Liver (tissue), 9 donors: ENCODE data around the gene UGT1A8. TPM values are rescaled to one million over a fixed set of nuclear protein-coding genes. Genes with fewer than 3 reads are reported as not detected.

Source experiments
- DNase-seq: peaks from one replicate; pipeline ENCODE4 v3.0.0-alpha.2; 2017; ENCODE audit warnings: low spot score
- H3K27ac ChIP-seq, 2 donors: one replicate each; pipeline ENCODE4 v1.7.0; 2013; ENCODE audit warnings: inconsistent platforms in 2 of 2, low read length in 2 of 2, control low read depth in 1 of 2, low read depth in 1 of 2, mild to moderate bottlenecking in 1 of 2
- H3K27me3 ChIP-seq, 4 donors: one replicate each; pipeline versions ENCODE4 v1.6.1 to v1.7.0; 2013; ENCODE audit warnings: low read length in 3 of 4, inconsistent platforms in 1 of 4, mild to moderate bottlenecking in 1 of 4, moderate library complexity in 1 of 4; ENCODE audit not compliant: control insufficient read depth in 4 of 4, insufficient read depth in 4 of 4
- H3K36me3 ChIP-seq, 4 donors: one replicate each; pipeline versions ENCODE4 v1.6.1 to v1.7.0; 2013; ENCODE audit warnings: low read length in 3 of 4, mild to moderate bottlenecking in 3 of 4, low read depth in 1 of 4, moderate library complexity in 1 of 4; ENCODE audit not compliant: control insufficient read depth in 4 of 4, insufficient read depth in 3 of 4
- H3K4me1 ChIP-seq, 4 donors: one replicate each; pipeline versions ENCODE4 v1.6.1 to v1.7.0; 2013; ENCODE audit warnings: low read length in 3 of 4, mild to moderate bottlenecking in 3 of 4, moderate library complexity in 1 of 4; ENCODE audit not compliant: control insufficient read depth in 4 of 4, insufficient read depth in 4 of 4
- H3K4me3 ChIP-seq, 3 donors: one replicate each; pipeline versions ENCODE4 v1.6.1 to v1.7.0; 2013; ENCODE audit warnings: low read length in 3 of 3, control low read depth in 1 of 3, low read depth in 1 of 3, mild to moderate bottlenecking in 1 of 3
- H3K9ac ChIP-seq, 2 donors: one replicate each; pipeline ENCODE4 v1.7.0; 2013; ENCODE audit warnings: low read length in 2 of 2, mild to moderate bottlenecking in 2 of 2, moderate library complexity in 2 of 2, control low read depth in 1 of 2, low read depth in 1 of 2
- H3K9me3 ChIP-seq, 4 donors: one replicate each; pipeline versions ENCODE4 v1.6.1 to v1.7.0; 2013; ENCODE audit warnings: low read length in 3 of 4; ENCODE audit not compliant: control insufficient read depth in 4 of 4
- ATF3 ChIP-seq: IDR thresholded peaks from 2 replicates; pipeline ENCODE4 v1.6.1; 2016; ENCODE audit warnings: antibody characterized with exemption
- CTCF ChIP-seq: fragments of 150-350 bp; IDR thresholded peaks from 2 replicates; pipeline ENCODE4 v1.5.1; 2017; ENCODE audit warnings: improper control_type of control experiment, low read depth, low read length; ENCODE audit not compliant: missing input control
- EGR1 ChIP-seq, 2 donors: IDR thresholded peaks; 2 replicates each; pipeline ENCODE4 v1.6.1; 2016 to 2018; ENCODE audit warnings: antibody characterized with exemption in 2 of 2, low read depth in 2 of 2
- FOXA1 ChIP-seq: IDR thresholded peaks from 2 replicates; pipeline ENCODE4 v1.6.1; 2016; ENCODE audit warnings: antibody characterized with exemption
- FOXA2 ChIP-seq: IDR thresholded peaks from 2 replicates; pipeline ENCODE4 v1.6.1; 2016; ENCODE audit warnings: antibody characterized with exemption
- GABPA ChIP-seq, 2 donors: IDR thresholded peaks in 1 of 2; conservative IDR thresholded peaks in 1 of 2; 2 replicates each; pipeline ENCODE4 v1.6.1; 2016; ENCODE audit warnings: antibody characterized with exemption in 2 of 2, mild to moderate bottlenecking in 1 of 2, moderate library complexity in 1 of 2
- HNF4A ChIP-seq, 2 donors: conservative IDR thresholded peaks; 2 replicates each; pipeline ENCODE4 v1.6.1; 2016; ENCODE audit warnings: antibody characterized with exemption in 2 of 2, mild to moderate bottlenecking in 2 of 2
- HNF4G ChIP-seq: IDR thresholded peaks from 2 replicates; pipeline ENCODE4 v1.6.1; 2016; ENCODE audit warnings: antibody characterized with exemption
- NR2F2 ChIP-seq: IDR thresholded peaks from 2 replicates; pipeline ENCODE4 v1.6.1; 2016; ENCODE audit warnings: antibody characterized with exemption
- RAD21 ChIP-seq, 2 donors: IDR thresholded peaks; 2 replicates each; pipeline ENCODE4 v1.6.1; 2016; ENCODE audit warnings: antibody characterized with exemption in 2 of 2, mild to moderate bottlenecking in 2 of 2
- RXRA ChIP-seq, 2 donors: IDR thresholded peaks; 2 replicates each; pipeline ENCODE4 v1.6.1; 2017 to 2018; ENCODE audit warnings: antibody characterized with exemption in 2 of 2, mild to moderate bottlenecking in 1 of 2
- YY1 ChIP-seq: IDR thresholded peaks from 2 replicates; pipeline ENCODE4 v1.6.1; 2016; ENCODE audit warnings: antibody characterized with exemption, mild to moderate bottlenecking
- ZBTB33 ChIP-seq: IDR thresholded peaks from 2 replicates; pipeline ENCODE4 v1.6.1; 2016; ENCODE audit warnings: antibody characterized with exemption
- WGBS: extraction: QIAGEN DNeasy Blood & Tissue Kit; methylation state at CpG from one replicate; pipeline ENCODE4 v1.1.7; 2013; 5-methylcytosine and 5-hydroxymethylcytosine counted together
- polyA plus RNA-seq, 2 donors: library from polyadenylated mRNA; stranded (reverse) in 1 of 2; unstranded in 1 of 2; fragments of 200-250 nt in 1 of 2; fragments of >200 nt in 1 of 2; fragmentation: Nextera tagmentation in 1 of 2; extraction: Ambion mirVana in 1 of 2; gene quantifications; one replicate each; pipeline versions ENCODE4 v1.2.1 to v1.2.3, GENCODE V29; 2013 to 2015
- total RNA-seq, 2 donors: library from RNA; depleted of rRNA; stranded (reverse); fragments of >200 nt; gene quantifications; one replicate each; pipeline ENCODE4 v1.2.3, GENCODE V29; 2014
- TF ChIP-seq, protein P1 (sequence below): IDR thresholded peaks from 2 replicates; pipeline ENCODE4 v1.6.1; 2016; ENCODE audit warnings: antibody characterized with exemption
- TF ChIP-seq, protein P2 (sequence below): IDR thresholded peaks from 2 replicates; pipeline ENCODE4 v1.6.1; 2016; ENCODE audit warnings: antibody characterized with exemption, mild to moderate bottlenecking
- donor health status: healthy.
- donor health status: healthy.
- donor health status: healthy.
- donor health status: healthy.
- donor health status: healthy.

Gene UGT1A8
- total and polyA plus RNA-seq, 4 donors: 0.17 to 0.51 (median 0.48) TPM; not detected in 1

GRCh38 chr2:233816771-233817170, 199.3 kb downstream of the UGT1A8 start:
- Histone ChIP-seq H3K9ac (no peak overlapping the region), H3K9me3 (no peaks in the 10 kb centered on the region), H3K27ac (no peak overlapping the region), H3K4me1 (peaks cover 2 to 15% (median 7%) of the 10 kb centered on the region in 4 donors), H3K4me3 (no peak overlapping the region), H3K27me3 (no peaks in the 10 kb centered on the region), H3K36me3 (no peaks in the 10 kb centered on the region)
- TF ChIP-seq YY1: no peak
- TF ChIP-seq, protein P1, sequence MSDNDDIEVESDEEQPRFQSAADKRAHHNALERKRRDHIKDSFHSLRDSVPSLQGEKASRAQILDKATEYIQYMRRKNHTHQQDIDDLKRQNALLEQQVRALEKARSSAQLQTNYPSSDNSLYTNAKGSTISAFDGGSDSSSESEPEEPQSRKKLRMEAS: no peak
- TF ChIP-seq CTCF: no peak
- TF ChIP-seq EGR1 (IDR thresholded peaks at IDR 0.05; ENCODE audit: low read depth in 2 of 2): no peak
- no peak for TF ChIP-seq RAD21 (IDR thresholded peaks at IDR 0.05)
- TF ChIP-seq HNF4G: no peak
- TF ChIP-seq FOXA1: no peak
- TF ChIP-seq, protein P2, sequence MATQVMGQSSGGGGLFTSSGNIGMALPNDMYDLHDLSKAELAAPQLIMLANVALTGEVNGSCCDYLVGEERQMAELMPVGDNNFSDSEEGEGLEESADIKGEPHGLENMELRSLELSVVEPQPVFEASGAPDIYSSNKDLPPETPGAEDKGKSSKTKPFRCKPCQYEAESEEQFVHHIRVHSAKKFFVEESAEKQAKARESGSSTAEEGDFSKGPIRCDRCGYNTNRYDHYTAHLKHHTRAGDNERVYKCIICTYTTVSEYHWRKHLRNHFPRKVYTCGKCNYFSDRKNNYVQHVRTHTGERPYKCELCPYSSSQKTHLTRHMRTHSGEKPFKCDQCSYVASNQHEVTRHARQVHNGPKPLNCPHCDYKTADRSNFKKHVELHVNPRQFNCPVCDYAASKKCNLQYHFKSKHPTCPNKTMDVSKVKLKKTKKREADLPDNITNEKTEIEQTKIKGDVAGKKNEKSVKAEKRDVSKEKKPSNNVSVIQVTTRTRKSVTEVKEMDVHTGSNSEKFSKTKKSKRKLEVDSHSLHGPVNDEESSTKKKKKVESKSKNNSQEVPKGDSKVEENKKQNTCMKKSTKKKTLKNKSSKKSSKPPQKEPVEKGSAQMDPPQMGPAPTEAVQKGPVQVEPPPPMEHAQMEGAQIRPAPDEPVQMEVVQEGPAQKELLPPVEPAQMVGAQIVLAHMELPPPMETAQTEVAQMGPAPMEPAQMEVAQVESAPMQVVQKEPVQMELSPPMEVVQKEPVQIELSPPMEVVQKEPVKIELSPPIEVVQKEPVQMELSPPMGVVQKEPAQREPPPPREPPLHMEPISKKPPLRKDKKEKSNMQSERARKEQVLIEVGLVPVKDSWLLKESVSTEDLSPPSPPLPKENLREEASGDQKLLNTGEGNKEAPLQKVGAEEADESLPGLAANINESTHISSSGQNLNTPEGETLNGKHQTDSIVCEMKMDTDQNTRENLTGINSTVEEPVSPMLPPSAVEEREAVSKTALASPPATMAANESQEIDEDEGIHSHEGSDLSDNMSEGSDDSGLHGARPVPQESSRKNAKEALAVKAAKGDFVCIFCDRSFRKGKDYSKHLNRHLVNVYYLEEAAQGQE: no peak
- TF ChIP-seq FOXA2: no peak
- 94% methylated on average over 4 of the region's 4 CpGs for WGBS
- DNase-seq: no peak

DNA sequence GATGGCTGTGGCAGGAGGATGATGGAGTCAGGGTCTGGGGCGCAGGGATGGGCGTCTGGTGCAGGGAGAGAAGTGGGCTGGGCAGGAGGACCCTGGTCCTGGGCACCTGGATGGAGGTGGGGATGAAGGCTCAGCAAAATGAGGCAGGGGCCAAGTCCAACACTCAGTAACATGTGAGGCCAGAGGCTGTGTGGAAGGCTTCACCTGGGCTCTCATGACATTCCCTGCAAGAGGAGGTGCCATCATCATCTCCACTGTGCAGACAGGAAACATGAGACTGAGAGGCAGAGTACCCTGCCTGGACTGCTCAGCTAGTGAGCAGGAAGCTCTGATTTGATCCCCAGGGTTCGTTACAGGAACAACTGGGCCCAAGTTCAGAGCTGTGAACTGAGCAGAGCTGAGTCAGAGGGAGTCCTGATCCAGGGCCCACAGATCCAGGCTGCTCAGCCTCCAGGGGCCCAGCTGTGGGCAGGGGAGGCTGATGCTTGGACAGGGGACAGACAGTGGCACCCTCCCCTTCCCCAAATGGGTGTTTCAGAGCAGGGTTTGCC, 200.0 kb downstream of the UGT1A8 start:
- H3K9me3 ChIP-seq: no peaks in the 10 kb centered on the region
- WGBS: 89% methylated on average over 3 of the region's 3 CpGs
- H3K9ac ChIP-seq: no peak overlapping the region
- peaks cover 2 to 21% (median 13%) of the 10 kb centered on the region in 4 donors for H3K4me1 ChIP-seq
- H3K36me3 ChIP-seq: no peaks in the 10 kb centered on the region
- H3K27ac ChIP-seq: peak overlapping the region; percentile 31 to 56
- no peak overlapping the region for H3K4me3 ChIP-seq
- no peak for TF ChIP-seq RAD21 (IDR thresholded peaks at IDR 0.05)
- no peak for TF ChIP-seq NR2F2
- no peak for TF ChIP-seq CTCF
- TF ChIP-seq ZBTB33: no peak
- TF ChIP-seq, protein P1: no peak
- TF ChIP-seq, protein P2: no peak
- no peak for TF ChIP-seq HNF4A (conservative IDR thresholded peaks at IDR 0.05)
- no peak for TF ChIP-seq GABPA (IDR thresholded peaks at IDR 0.05 in 1 of 2, conservative IDR thresholded peaks at IDR 0.05 in 1 of 2)
- TF ChIP-seq ATF3: no peak
- TF ChIP-seq YY1: no peak
- TF ChIP-seq RXRA (IDR thresholded peaks at IDR 0.05): no peak
- no peaks in the 10 kb centered on the region for H3K27me3 ChIP-seq
- no peak for DNase-seq
